Mucosa of descending colon (tissue), 3 donors: ENCODE data around the gene BTN3A1. TPM values are rescaled to one million over a fixed set of nuclear protein-coding genes. Genes with fewer than 3 reads are reported as not detected.
A peak's percentile ranks its signal among the peaks of the same experiment; 100 is the strongest.
"Not testable (repeated sequence)": the region's sequence is repeated elsewhere in the genome, so short reads cannot be mapped to it uniquely, and the experiment has no call there.

ENCODE experiments used
- ATAC-seq: fragments of 200-7000 bp; cut with Tn5 transposase; one replicate; pipeline ENCODE4 v1.9.1; 2020; ENCODE audit warnings: mild to moderate bottlenecking, moderate library complexity
- DNase-seq, 3 donors: peaks; one replicate each; pipeline ENCODE4 v3.0.0-alpha.2; 2020
- H3K36me3 ChIP-seq: fragments of 200-600 bp; one replicate; pipeline ENCODE4 v1.8.0; 2021; ENCODE audit warnings: low read depth, mild to moderate bottlenecking
- H3K4me1 ChIP-seq: fragments of 200-600 bp; one replicate; pipeline ENCODE4 v1.8.0; 2021; ENCODE audit warnings: low read depth, mild to moderate bottlenecking
- H3K4me3 ChIP-seq: fragments of 200-600 bp; one replicate; pipeline ENCODE4 v1.8.0; 2021; ENCODE audit warnings: mild to moderate bottlenecking
- H3K9me3 ChIP-seq: fragments of 200-600 bp; one replicate; pipeline ENCODE4 v1.8.0; 2021; ENCODE audit warnings: mild to moderate bottlenecking
- CTCF ChIP-seq: fragments of 200-600 bp; IDR thresholded peaks from one replicate; pipeline ENCODE4 v1.8.0; 2022; ENCODE audit warnings: antibody characterized with exemption, mild to moderate bottlenecking
- intact Hi-C, 2 donors: fragments of 100-400 bp; cut with DNase I in 1 of 2; cut with micrococcal nuclease in 1 of 2; formaldehyde crosslinking; loops; one replicate each; pipeline versions ENCODE4 v1.11.0 to v1.11.1; 2022; cut with DNase I, micrococcal nuclease
- total RNA-seq, 3 donors: library from RNA; stranded (reverse); fragmentation: NEBNext Ultra II Directional in 2 of 3; extraction: Animal tissue kit (Norgen Biotek cat#: 25700) in 2 of 3; gene quantifications; one replicate each; pipeline versions ENCODE4 v1.2.1 to v1.2.4, GENCODE V29; 2021 to 2023
- donor health status: DM: no; HTN: no; CAD: no; lungs with moderate emphysema.
- donor health status: DM: no; HTN: no; CAD: no.
- donor health status: DM: no; HTN: yes; CAD: no.

BTN3A1 gene
- total RNA-seq, 3 donors from 2014 or later = 25.5 to 45.8 (median 34.4) TPM

- Histone ChIP-seq H3K9me3 (peaks cover 2% of the 10 kb centered on the region), H3K4me1 (no peaks in the 10 kb centered on the region), H3K36me3 (no peaks in the 10 kb centered on the region), H3K4me3 (no peak overlapping the region)
- no peak for TF ChIP-seq CTCF
- ATAC-seq = no peak
- no peak for DNase-seq
- intact Hi-C loops = no loop called here
Measured at GRCh38 chr6:26430787-26431186, 28.7 kb downstream of the BTN3A1 start.

- H3K9me3 ChIP-seq = peaks cover 2% of the 10 kb centered on the region
- intact Hi-C loops = no loop called here
- peak; percentile 43 for ATAC-seq
- no peaks in the 10 kb centered on the region for H3K36me3 ChIP-seq
- no peaks in the 10 kb centered on the region for H3K4me1 ChIP-seq
- no peak for DNase-seq
- H3K4me3 ChIP-seq = no peak overlapping the region
- TF ChIP-seq CTCF = no peak
Measured at GRCh38 chr6:26431258-26432172, 29.4 kb downstream of the BTN3A1 start.

- H3K9me3 ChIP-seq = peaks cover 2% of the 10 kb centered on the region
- no peak for TF ChIP-seq CTCF
- intact Hi-C loops = no loop called here
- ATAC-seq (no peak), DNase-seq (no peak)
- no peak overlapping the region for H3K4me3 ChIP-seq
- no peaks in the 10 kb centered on the region for H3K4me1 ChIP-seq
- no peaks in the 10 kb centered on the region for H3K36me3 ChIP-seq
Measured at GRCh38 chr6:26432627-26433201, 30.6 kb downstream of the BTN3A1 start.

- H3K36me3 ChIP-seq, H3K9me3 ChIP-seq, ATAC-seq, intact Hi-C loops, DNase-seq, H3K4me1 ChIP-seq, H3K4me3 ChIP-seq: not testable (repeated sequence)
Measured at GRCh38 chr6:26433680-26434079, 31.6 kb downstream of the BTN3A1 start.

GRCh38 chr6:26436018-26436417 lies 33.9 kb downstream of the BTN3A1 start:
- H3K9me3 ChIP-seq = peaks cover 2% of the 10 kb centered on the region
- DNase-seq = no peak
- peaks cover 7% of the 10 kb centered on the region for H3K4me1 ChIP-seq
- no peak overlapping the region for H3K4me3 ChIP-seq
- intact Hi-C loops = no loop called here
- H3K36me3 ChIP-seq = no peaks in the 10 kb centered on the region
- TF ChIP-seq CTCF = no peak
- no peak for ATAC-seq

GRCh38 chr6:26437550-26437949 lies 35.5 kb downstream of the BTN3A1 start:
- Histone ChIP-seq H3K4me1 (peaks cover 7% of the 10 kb centered on the region), H3K36me3 (no peaks in the 10 kb centered on the region), H3K9me3 (peaks cover 2% of the 10 kb centered on the region), H3K4me3 (no peak overlapping the region)
- DNase-seq (no peak), ATAC-seq (no peak)
- intact Hi-C loops = no loop called here
- no peak for TF ChIP-seq CTCF
